ENCODE results near the gene FKBP4. TPM values are rescaled to one million over a fixed set of nuclear protein-coding genes. Genes with fewer than 3 reads are reported as not detected.

FKBP4 gene
- total and polyA plus RNA-seq, 12 donors = 18.9 to 110 (median 44.3) TPM

DNA sequence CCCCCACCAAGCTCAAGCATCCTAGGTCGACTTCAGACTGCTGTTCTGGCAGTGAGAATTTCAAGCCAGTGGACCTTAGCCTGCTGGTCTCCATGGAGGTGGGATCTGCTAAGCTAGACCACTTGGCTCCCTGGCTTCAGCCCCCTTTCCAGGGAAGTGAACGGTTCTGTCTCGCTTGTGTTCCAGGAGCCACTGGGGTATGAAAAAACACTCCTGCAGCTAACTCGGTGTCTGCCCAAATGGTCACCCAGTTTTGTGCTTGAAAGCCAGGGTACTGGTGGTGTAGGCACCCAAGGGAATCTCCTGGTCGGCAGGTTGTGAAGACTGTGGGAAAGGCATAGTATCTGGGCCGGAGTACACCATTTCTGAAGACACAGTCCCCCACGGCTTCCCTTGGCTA lies 44.6 kb upstream of the FKBP4 start:
- Histone ChIP-seq H3K4me1 (replicated peaks in 1 of 2) (no peaks in the 10 kb centered on the region), H3K27ac (no peak overlapping the region), H3K4me3 (no peak overlapping the region), H3K9me3 (replicated peaks in 1 of 3) (no peaks in the 10 kb centered on the region), H3K27me3 (no peaks in the 10 kb centered on the region), H3K36me3 (replicated peaks in 1 of 2) (no peaks in the 10 kb centered on the region)
- DNase-seq = no peak
- 49 to 68% (median 60%) methylated on average over 5 to 7 of the region's 7 CpGs for WGBS, 4 donors
- TF ChIP-seq POLR2A (IDR thresholded peaks at IDR 0.05) = no peak
- TF ChIP-seq, protein P1, sequence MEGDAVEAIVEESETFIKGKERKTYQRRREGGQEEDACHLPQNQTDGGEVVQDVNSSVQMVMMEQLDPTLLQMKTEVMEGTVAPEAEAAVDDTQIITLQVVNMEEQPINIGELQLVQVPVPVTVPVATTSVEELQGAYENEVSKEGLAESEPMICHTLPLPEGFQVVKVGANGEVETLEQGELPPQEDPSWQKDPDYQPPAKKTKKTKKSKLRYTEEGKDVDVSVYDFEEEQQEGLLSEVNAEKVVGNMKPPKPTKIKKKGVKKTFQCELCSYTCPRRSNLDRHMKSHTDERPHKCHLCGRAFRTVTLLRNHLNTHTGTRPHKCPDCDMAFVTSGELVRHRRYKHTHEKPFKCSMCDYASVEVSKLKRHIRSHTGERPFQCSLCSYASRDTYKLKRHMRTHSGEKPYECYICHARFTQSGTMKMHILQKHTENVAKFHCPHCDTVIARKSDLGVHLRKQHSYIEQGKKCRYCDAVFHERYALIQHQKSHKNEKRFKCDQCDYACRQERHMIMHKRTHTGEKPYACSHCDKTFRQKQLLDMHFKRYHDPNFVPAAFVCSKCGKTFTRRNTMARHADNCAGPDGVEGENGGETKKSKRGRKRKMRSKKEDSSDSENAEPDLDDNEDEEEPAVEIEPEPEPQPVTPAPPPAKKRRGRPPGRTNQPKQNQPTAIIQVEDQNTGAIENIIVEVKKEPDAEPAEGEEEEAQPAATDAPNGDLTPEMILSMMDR (IDR thresholded peaks at IDR 0.05) = no peak
- intact Hi-C loops (cut with DNase I) = no loop called here

DNA sequence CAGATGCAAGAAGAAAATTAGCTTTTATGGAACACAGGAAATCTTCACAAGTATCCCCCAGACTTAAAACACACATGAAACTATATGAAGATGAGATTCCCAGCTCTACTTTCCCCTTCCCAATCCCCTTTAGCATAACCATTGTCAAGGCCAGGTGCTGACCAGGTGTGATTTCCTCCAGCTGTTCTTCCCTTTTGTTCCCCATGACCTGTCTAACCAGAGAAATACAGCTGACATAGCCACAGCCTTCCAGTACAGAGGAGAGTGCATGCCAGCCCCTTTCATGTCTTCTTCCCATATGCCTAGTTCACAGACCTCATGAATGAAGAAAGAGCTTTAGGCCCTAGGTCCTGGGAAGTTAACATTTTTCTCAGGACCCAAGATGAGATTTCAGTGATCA lies 43.5 kb upstream of the FKBP4 start:
- no peak for DNase-seq

DNA sequence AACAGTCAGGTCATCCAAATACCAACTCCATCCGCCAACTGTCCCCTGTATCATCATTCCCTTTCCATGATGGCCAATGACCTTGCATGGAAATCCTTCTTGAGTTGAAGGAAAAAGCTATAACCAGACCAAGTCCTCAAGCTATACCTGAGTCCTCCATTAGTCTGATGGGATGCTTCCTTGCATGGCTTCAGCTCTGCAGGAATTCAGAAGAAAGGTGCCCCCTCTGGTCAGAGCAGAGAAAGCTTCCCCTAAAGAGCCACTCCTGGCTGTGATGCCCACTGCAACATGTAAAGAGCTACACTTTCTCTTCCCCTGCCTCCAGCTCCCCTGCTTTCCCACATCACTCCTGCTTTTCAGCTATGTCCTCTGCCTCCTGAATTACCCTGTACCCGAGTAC lies 43.1 kb upstream of the FKBP4 start:
- DNase-seq = no peak
- H3K36me3 ChIP-seq (replicated peaks in 1 of 2) = no peaks in the 10 kb centered on the region
- no peak for TF ChIP-seq POLR2A (IDR thresholded peaks at IDR 0.05)
- TF ChIP-seq, protein P1 (IDR thresholded peaks at IDR 0.05) = no peak
- no peaks in the 10 kb centered on the region for H3K27me3 ChIP-seq
- intact Hi-C loops (cut with DNase I) = no loop called here
- WGBS, 4 donors = 58 to 79% (median 64%) methylated on average over 2 of the region's 2 CpGs
- H3K4me3 ChIP-seq = no peak overlapping the region
- H3K27ac ChIP-seq = no peak overlapping the region
- no peaks in the 10 kb centered on the region for H3K4me1 ChIP-seq (replicated peaks in 1 of 2)
- H3K9me3 ChIP-seq (replicated peaks in 1 of 3) = no peaks in the 10 kb centered on the region

More for the DNA sequence above, 43.5 kb upstream of the FKBP4 start:
- TF ChIP-seq POLR2A (IDR thresholded peaks at IDR 0.05) = no peak
- TF ChIP-seq, protein P1 (IDR thresholded peaks at IDR 0.05) = no peak
- H3K27ac ChIP-seq = no peak overlapping the region
- intact Hi-C loops (cut with DNase I) = no loop called here
- H3K4me3 ChIP-seq = no peak overlapping the region
- H3K36me3 ChIP-seq (replicated peaks in 1 of 2) = no peaks in the 10 kb centered on the region
- H3K27me3 ChIP-seq = no peaks in the 10 kb centered on the region
- H3K4me1 ChIP-seq (replicated peaks in 1 of 2) = no peaks in the 10 kb centered on the region
- no peaks in the 10 kb centered on the region for H3K9me3 ChIP-seq (replicated peaks in 1 of 3)

DNA sequence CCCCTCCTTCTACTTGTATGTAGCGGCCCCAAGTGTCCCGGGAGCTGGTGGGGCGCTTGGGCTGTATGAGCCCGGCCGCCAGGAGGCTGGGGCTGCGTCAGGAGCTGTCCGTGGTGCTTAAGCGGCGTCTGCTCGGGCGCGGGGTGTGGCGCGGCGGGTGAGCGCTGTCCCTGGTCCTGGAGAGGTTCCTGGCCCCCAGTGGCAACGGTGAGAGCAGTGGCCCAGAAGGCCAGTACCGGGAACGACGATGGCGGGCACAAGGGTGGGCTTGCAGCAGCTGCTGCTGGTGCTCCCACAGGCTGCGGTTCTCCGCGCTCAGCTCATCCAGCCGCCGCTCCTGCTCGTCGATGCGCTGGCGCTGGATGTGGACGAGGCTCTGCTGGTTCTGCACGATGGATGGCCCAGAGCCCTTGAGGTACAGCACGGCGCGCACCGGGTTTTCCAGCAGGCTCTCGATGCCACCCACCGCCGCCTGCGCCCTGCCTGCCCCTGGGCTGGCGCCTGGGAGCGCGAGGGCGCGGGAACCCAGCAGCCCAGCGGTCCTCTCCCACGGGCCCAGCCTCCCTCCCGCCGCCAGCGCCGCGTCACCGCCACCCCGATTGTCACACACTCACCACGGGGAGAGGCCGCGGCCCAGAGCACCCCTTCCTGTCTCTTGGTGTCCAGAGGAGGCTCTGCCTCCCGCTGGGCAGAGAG lies 41.9 kb upstream of the FKBP4 start:
- DNase-seq = peak; percentile 67 to 85 (median 74)
- TF ChIP-seq, protein P1 (IDR thresholded peaks at IDR 0.05) = no peak
- no peak for TF ChIP-seq POLR2A (IDR thresholded peaks at IDR 0.05)
- intact Hi-C loops (cut with DNase I) = no loop called here
- WGBS, 4 donors = 4 to 15% (median 7%) methylated on average over 6 to 58 of the region's 58 CpGs
- H3K27ac ChIP-seq = no peak overlapping the region
- H3K4me3 ChIP-seq = no peak overlapping the region
- no peaks in the 10 kb centered on the region for H3K4me1 ChIP-seq (replicated peaks in 1 of 2)
- no peaks in the 10 kb centered on the region for H3K36me3 ChIP-seq (replicated peaks in 1 of 2)
- H3K27me3 ChIP-seq = no peaks in the 10 kb centered on the region
- H3K9me3 ChIP-seq (replicated peaks in 1 of 3) = no peaks in the 10 kb centered on the region

Data from adrenal gland (tissue), 12 donors.